ENCODE measurements around the gene DTNA. TPM values are rescaled to one million over a fixed set of nuclear protein-coding genes. Genes with fewer than 3 reads are reported as not detected.

Gene DTNA
- total RNA-seq, 1 experiment from 2014 or later: 7.8 TPM

DNA sequence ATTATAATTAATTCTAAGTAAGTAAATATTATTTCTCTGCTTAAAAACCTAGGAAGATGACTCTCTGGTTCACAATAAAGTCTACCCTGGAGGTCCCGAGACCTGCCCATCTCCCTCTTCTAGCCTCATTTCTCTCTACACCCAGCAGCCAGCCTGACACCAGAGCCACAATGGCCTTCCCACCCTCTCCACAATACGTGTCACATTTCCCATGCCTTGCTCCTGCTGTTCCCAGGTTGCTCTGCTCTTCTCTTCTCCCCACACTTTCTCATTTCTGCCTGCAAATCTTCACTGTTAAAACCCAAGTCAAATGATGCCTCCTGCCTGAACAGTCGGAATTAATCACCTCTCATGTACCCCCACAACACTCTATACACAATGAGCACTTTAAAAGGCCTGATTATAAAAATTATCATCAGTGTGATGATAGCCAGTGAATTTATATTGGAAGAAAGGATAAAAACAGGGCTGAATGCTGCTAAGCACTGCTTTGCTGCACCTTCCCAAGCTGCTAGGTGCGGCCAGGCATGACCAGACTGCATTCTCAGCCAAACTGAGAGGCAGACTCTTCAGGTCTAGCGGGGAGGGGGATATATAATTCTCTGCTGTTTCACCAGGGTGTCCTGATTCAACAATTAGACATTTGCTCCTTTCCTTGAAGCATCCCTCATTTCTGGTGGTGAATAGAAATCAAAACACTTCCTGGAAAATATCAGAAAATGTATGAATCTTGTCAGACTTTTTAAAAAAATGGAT lies 160.6 kb downstream of the DTNA start:
- no TSS peak for BruUV-seq (replicated peaks)

DNA sequence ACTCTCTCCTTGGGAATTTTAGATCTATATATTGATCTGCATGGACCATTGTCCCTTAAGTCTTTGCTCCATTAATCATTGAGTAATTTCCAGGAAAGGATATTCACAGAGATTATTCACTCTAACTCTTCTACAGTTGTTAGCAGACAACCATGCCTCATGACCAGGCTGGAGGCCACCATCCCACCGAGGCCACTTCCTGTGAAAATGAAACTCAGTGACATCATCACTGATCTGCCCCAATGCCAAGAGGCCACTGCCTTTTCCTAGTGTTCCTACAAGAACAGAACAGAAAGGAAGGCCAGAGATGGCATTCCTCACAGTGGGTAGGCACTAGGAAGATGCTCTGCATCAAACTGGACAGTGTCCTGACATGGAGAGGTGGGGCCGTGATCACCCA lies 161.3 kb downstream of the DTNA start:
- no peak overlapping the region for H2AFZ ChIP-seq (ENCODE audit: low read length)
- H4K20me1 ChIP-seq (ENCODE audit: low read length): no peaks in the 10 kb centered on the region
- H3K79me2 ChIP-seq (ENCODE audit: low read length): no peaks in the 10 kb centered on the region
- BruUV-seq (replicated peaks): no TSS peak
- ATAC-seq (no peak), DNase-seq (no peak)
- no peaks in the 10 kb centered on the region for H3K27me3 ChIP-seq (ENCODE audit: low read length)
- H3K4me1 ChIP-seq (ENCODE audit: insufficient read depth, low read length): no peaks in the 10 kb centered on the region
- ChIA-PET CTCF (no interaction called here), POLR2A (ENCODE audit: unreplicated experiment) (no interaction called here)
- no peak overlapping the region for H3K9ac ChIP-seq (ENCODE audit: low read length)
- no peaks in the 10 kb centered on the region for H3K9me3 ChIP-seq (ENCODE audit: low read length)
- no peaks in the 10 kb centered on the region for H3K36me3 ChIP-seq (ENCODE audit: low read depth, low read length)
- no peak overlapping the region for H3K4me3 ChIP-seq (ENCODE audit: low read length)
- no peak overlapping the region for H3K27ac ChIP-seq (ENCODE audit: low read length)
- no peaks in the 10 kb centered on the region for H3F3A ChIP-seq (ENCODE audit: low read length, unreplicated experiment)
- no peak for TF ChIP-seq EZH2phosphoT487 (IDR thresholded peaks at IDR 0.05; ENCODE audit: borderline replicate concordance, low read length)
- H3K4me2 ChIP-seq (ENCODE audit: low read length): no peak overlapping the region
- intact Hi-C loops (cut with micrococcal nuclease): no loop called here
- no peaks in the 10 kb centered on the region for H3K9me2 ChIP-seq (replicated peaks; ENCODE audit: low read length)

More for the DNA sequence above, 160.6 kb downstream of the DTNA start:
- Histone ChIP-seq H3F3A (ENCODE audit: low read length, unreplicated experiment) (no peaks in the 10 kb centered on the region), H3K27ac (ENCODE audit: low read length) (no peak overlapping the region), H3K79me2 (ENCODE audit: low read length) (no peaks in the 10 kb centered on the region), H3K4me3 (ENCODE audit: low read length) (no peak overlapping the region), H3K9me3 (ENCODE audit: low read length) (no peaks in the 10 kb centered on the region), H3K4me2 (ENCODE audit: low read length) (no peak overlapping the region), H2AFZ (ENCODE audit: low read length) (no peak overlapping the region), H3K9ac (ENCODE audit: low read length) (no peak overlapping the region), H3K9me2 (replicated peaks; ENCODE audit: low read length) (no peaks in the 10 kb centered on the region), H3K36me3 (ENCODE audit: low read depth, low read length) (no peaks in the 10 kb centered on the region), H4K20me1 (ENCODE audit: low read length) (no peaks in the 10 kb centered on the region), H3K27me3 (ENCODE audit: low read length) (no peaks in the 10 kb centered on the region), H3K4me1 (ENCODE audit: insufficient read depth, low read length) (no peaks in the 10 kb centered on the region)
- ChIA-PET POLR2A (ENCODE audit: unreplicated experiment) (no interaction called here), CTCF (no interaction called here)
- no peak for DNase-seq
- TF ChIP-seq EZH2 (IDR thresholded peaks at IDR 0.05; ENCODE audit: low read length, unreplicated experiment): no peak
- TF ChIP-seq, protein P1, sequence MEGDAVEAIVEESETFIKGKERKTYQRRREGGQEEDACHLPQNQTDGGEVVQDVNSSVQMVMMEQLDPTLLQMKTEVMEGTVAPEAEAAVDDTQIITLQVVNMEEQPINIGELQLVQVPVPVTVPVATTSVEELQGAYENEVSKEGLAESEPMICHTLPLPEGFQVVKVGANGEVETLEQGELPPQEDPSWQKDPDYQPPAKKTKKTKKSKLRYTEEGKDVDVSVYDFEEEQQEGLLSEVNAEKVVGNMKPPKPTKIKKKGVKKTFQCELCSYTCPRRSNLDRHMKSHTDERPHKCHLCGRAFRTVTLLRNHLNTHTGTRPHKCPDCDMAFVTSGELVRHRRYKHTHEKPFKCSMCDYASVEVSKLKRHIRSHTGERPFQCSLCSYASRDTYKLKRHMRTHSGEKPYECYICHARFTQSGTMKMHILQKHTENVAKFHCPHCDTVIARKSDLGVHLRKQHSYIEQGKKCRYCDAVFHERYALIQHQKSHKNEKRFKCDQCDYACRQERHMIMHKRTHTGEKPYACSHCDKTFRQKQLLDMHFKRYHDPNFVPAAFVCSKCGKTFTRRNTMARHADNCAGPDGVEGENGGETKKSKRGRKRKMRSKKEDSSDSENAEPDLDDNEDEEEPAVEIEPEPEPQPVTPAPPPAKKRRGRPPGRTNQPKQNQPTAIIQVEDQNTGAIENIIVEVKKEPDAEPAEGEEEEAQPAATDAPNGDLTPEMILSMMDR (conservative IDR thresholded peaks at IDR 0.05; ENCODE audit: low read depth, low read length): no peak
- TF ChIP-seq EZH2phosphoT487 (IDR thresholded peaks at IDR 0.05; ENCODE audit: borderline replicate concordance, low read length): no peak
- no peak for ATAC-seq
- intact Hi-C loops (cut with micrococcal nuclease): no loop called here

DNA sequence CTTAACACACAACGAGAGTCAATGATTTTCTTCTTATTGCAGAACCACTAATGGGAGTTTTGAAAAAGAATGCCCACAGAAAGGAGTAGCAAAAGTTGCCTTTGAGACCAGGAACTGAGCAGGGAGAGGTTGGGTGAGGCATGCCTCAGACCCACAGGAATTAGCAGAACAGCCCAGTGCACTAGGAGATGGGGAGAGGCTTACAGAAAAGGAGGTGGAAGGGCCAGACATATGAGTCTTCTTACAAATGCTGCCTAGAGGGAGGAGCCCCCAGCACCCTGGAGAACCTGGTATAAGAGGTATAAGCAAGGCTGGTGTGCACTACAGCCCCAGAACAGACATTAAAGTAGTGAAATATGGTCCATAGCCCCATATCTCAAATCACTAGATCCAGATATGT lies 162.0 kb downstream of the DTNA start:
- Histone ChIP-seq H3K79me2 (ENCODE audit: low read length) (no peaks in the 10 kb centered on the region), H2AFZ (ENCODE audit: low read length) (no peak overlapping the region), H3K9me2 (replicated peaks; ENCODE audit: low read length) (no peaks in the 10 kb centered on the region), H3K4me3 (ENCODE audit: low read length) (no peak overlapping the region), H4K20me1 (ENCODE audit: low read length) (no peaks in the 10 kb centered on the region), H3K36me3 (ENCODE audit: low read depth, low read length) (no peaks in the 10 kb centered on the region), H3K4me2 (ENCODE audit: low read length) (no peak overlapping the region), H3K9me3 (ENCODE audit: low read length) (no peaks in the 10 kb centered on the region), H3K4me1 (ENCODE audit: insufficient read depth, low read length) (no peaks in the 10 kb centered on the region), H3K27me3 (ENCODE audit: low read length) (no peaks in the 10 kb centered on the region), H3F3A (ENCODE audit: low read length, unreplicated experiment) (no peaks in the 10 kb centered on the region), H3K9ac (ENCODE audit: low read length) (no peak overlapping the region), H3K27ac (ENCODE audit: low read length) (no peak overlapping the region)
- intact Hi-C loops (cut with micrococcal nuclease): no loop called here
- ChIA-PET CTCF (no interaction called here), POLR2A (ENCODE audit: unreplicated experiment) (no interaction called here)
- TF ChIP-seq, protein P1 (conservative IDR thresholded peaks at IDR 0.05; ENCODE audit: low read depth, low read length): no peak
- TF ChIP-seq EZH2 (IDR thresholded peaks at IDR 0.05; ENCODE audit: low read length, unreplicated experiment) (no peak), EZH2phosphoT487 (IDR thresholded peaks at IDR 0.05; ENCODE audit: borderline replicate concordance, low read length) (no peak)
- ATAC-seq (no peak), DNase-seq (no peak)
- BruUV-seq (replicated peaks): no TSS peak

Data from PC-3 (cell line).